K562 (cell line): ENCODE measurements around the gene MYL6B. TPM values are rescaled to one million over a fixed set of nuclear protein-coding genes. Genes with fewer than 3 reads are reported as not detected.

Source experiments
- ARID1B ChIP-seq: fragments of 450-650 bp; IDR thresholded peaks from 2 replicates; pipeline ENCODE4 v1.6.1; 2016; ENCODE audit warnings: antibody characterized with exemption, mild to moderate bottlenecking, inconsistent platforms
- CBFA2T3 ChIP-seq: fragments of 450-650 bp; IDR thresholded peaks from 2 replicates; pipeline ENCODE4 v1.6.1; 2017
- CHD1 ChIP-seq: fragments of 200-600 bp; sonication (generic); IDR thresholded peaks from one replicate; pipeline ENCODE4 v1.6.1; 2012; ENCODE audit warnings: mild to moderate bottlenecking, moderate library complexity, low read length, inconsistent platforms
- CREB1 ChIP-seq, 2 experiments: sonication (generic) in 1 of 2; formaldehyde crosslinking in 1 of 2; IDR thresholded peaks; 2 replicates each; pipeline versions ENCODE4 v1.6.1 to v1.8.0; 2012 to 2022; ENCODE audit warnings: inconsistent platforms in 1 of 2, mild to moderate bottlenecking in 1 of 2, missing genetic modification reagents in 1 of 2, moderate library complexity in 1 of 2
- DPF2 ChIP-seq: fragments of 450-650 bp; IDR thresholded peaks from 2 replicates; pipeline ENCODE4 v1.6.1; 2016
- E2F6 ChIP-seq, 2 experiments: IDR thresholded peaks; 2 replicates each; pipeline ENCODE4 v1.6.1; 2011; ENCODE audit warnings: borderline replicate concordance in 1 of 2, control low read depth in 1 of 2, low read depth in 1 of 2, low read length in 1 of 2, mild to moderate bottlenecking in 1 of 2, mixed read lengths in 1 of 2, moderate library complexity in 1 of 2; ENCODE audit not compliant: insufficient read depth in 1 of 2, insufficient read length in 1 of 2, poor library complexity in 1 of 2, severe bottlenecking in 1 of 2; ENCODE audit errors: extremely low read depth in 1 of 2
- HDAC1 ChIP-seq, 2 experiments: fragments of 450-650 bp; IDR thresholded peaks; 2 replicates each; pipeline ENCODE4 v1.6.1; 2016 to 2017; ENCODE audit warnings: inconsistent platforms in 1 of 2, mild to moderate bottlenecking in 1 of 2, moderate library complexity in 1 of 2
- KHSRP ChIP-seq: fragments of 450-650 bp; IDR thresholded peaks from 2 replicates; pipeline ENCODE4 v1.6.1; 2017
- NRF1 ChIP-seq, 2 experiments: fragments of 450-650 bp; IDR thresholded peaks in 1 of 2; conservative IDR thresholded peaks in 1 of 2; 2 replicates each; pipeline ENCODE4 v1.6.1; 2014; ENCODE audit warnings: mild to moderate bottlenecking in 2 of 2
- PBX2 ChIP-seq, 2 experiments: IDR thresholded peaks in 1 of 2; conservative IDR thresholded peaks in 1 of 2; 2 replicates each; pipeline ENCODE4 v1.6.1; 2016; ENCODE audit warnings: low read depth in 2 of 2, mild to moderate bottlenecking in 1 of 2, missing compliant biosample characterization in 1 of 2, missing genetic modification characterization in 1 of 2, moderate library complexity in 1 of 2
- PRPF4 ChIP-seq: fragments of 200-400 bp; formaldehyde crosslinking; IDR thresholded peaks from one replicate; pipeline ENCODE4 v1.6.1; 2017; ENCODE audit warnings: low read length, low read depth, mild to moderate bottlenecking; ENCODE audit not compliant: insufficient read depth, poor library complexity, severe bottlenecking
- PTRF ChIP-seq: fragments of 450-650 bp; IDR thresholded peaks from 2 replicates; pipeline ENCODE4 v1.6.1; 2016; ENCODE audit warnings: mild to moderate bottlenecking, missing genetic modification characterization, missing compliant biosample characterization
- SRSF1 ChIP-seq: fragments of 200-400 bp; formaldehyde crosslinking; IDR thresholded peaks from 2 replicates; pipeline ENCODE4 v1.6.1; 2017; ENCODE audit warnings: mild to moderate bottlenecking, low read depth, low read length, moderate library complexity
- ZBTB12 ChIP-seq: fragments of 250-450 bp; sonication (Bioruptor Pico); IDR thresholded peaks from 2 replicates; pipeline ENCODE4 v1.4.0; 2020
- ZBTB5 ChIP-seq: fragments of 450-650 bp; IDR thresholded peaks from 2 replicates; pipeline ENCODE4 v1.6.1; 2017; ENCODE audit warnings: antibody characterized with exemption
- ZBTB7A ChIP-seq: IDR thresholded peaks from 2 replicates; pipeline ENCODE4 v1.6.1; 2011; ENCODE audit warnings: low read depth, mild to moderate bottlenecking, low read length, moderate library complexity, borderline replicate concordance; ENCODE audit not compliant: control insufficient read depth
- ZNF140 ChIP-seq: fragments of 250-450 bp; sonication (Bioruptor Pico); IDR thresholded peaks from 2 replicates; pipeline ENCODE4 v1.8.0; 2021; ENCODE audit warnings: moderate library complexity, mild to moderate bottlenecking, inconsistent platforms
- ZNF165 ChIP-seq: fragments of 250-450 bp; sonication (Bioruptor Pico); IDR thresholded peaks from 2 replicates; pipeline ENCODE4 v1.4.0; 2020; ENCODE audit warnings: borderline replicate concordance
- ZNF3 ChIP-seq: fragments of 250-450 bp; sonication (Bioruptor Pico); IDR thresholded peaks from 2 replicates; pipeline ENCODE4 v1.5.0; 2021; ENCODE audit warnings: mild to moderate bottlenecking, moderate library complexity
- ZNF699 ChIP-seq: fragments of 250-450 bp; sonication (Bioruptor Pico); IDR thresholded peaks from 2 replicates; pipeline ENCODE4 v1.8.0; 2021; ENCODE audit warnings: mild to moderate bottlenecking, moderate library complexity; ENCODE audit not compliant: insufficient replicate concordance
- ZNF785 ChIP-seq: fragments of 250-450 bp; sonication (Bioruptor Pico); IDR thresholded peaks from 2 replicates; pipeline ENCODE4 v1.4.0; 2020; ENCODE audit warnings: mild to moderate bottlenecking
- polyA plus RNA-seq, 8 experiments: library from polyadenylated mRNA; depleted of rRNA in 4 of 8; stranded (reverse) in 5 of 8; unstranded in 3 of 8; fragments of >200 nt; fragmentation: Nextera tagmentation in 2 of 8; fragmentation: Illumina TruSeq in 1 of 8; extraction: Ambion mirVana in 2 of 8; extraction: Trizol in 1 of 8; gene quantifications; 2 replicates each; pipeline versions ENCODE4 v1.2.1 to v1.2.3, GENCODE V29; 2011 to 2014; ENCODE audit warnings: inconsistent platforms in 1 of 8, missing spikeins in 1 of 8
- total RNA-seq, 7 experiments: library from RNA; depleted of rRNA in 6 of 7; stranded (reverse); fragments of >200 nt in 6 of 7; fragmentation: Illumina TruSeq in 2 of 7; extraction: Trizol in 2 of 7; gene quantifications; 2 replicates each; pipeline versions ENCODE4 v1.2.1 to v1.2.3, GENCODE V29; 2011 to 2021; ENCODE audit warnings: low replicate concordance in 1 of 7

Gene MYL6B
- total and polyA plus RNA-seq, 9 of the 15 experiments (the other 6 are each of a cell fraction or from before 2014, with no cell fraction given) = 42.8 to 77.3 (median 68.6) TPM

GRCh38 chr12:56155256-56155845 is 3.0 kb downstream of the MYL6B start (continued):
- TF ChIP-seq PBX2 (CRISPR knock-in tag; IDR thresholded peaks at IDR 0.05; ENCODE audit: low read depth) (no peak), PBX2 (tag; conservative IDR thresholded peaks at IDR 0.05; ENCODE audit: low read depth) (no peak), KHSRP (no peak), SRSF1 (no peak), ZBTB7A (peak; percentile 70; the same call in 1 of the 2 replicates), CREB1 (IDR thresholded peaks at IDR 0.05) (no peak), CREB1 (CRISPR knock-in tag; IDR thresholded peaks at IDR 0.05) (no peak), DPF2 (peak; percentile 51; the same call in 1 of the 2 replicates), PRPF4 (no peak), HDAC1 (IDR thresholded peaks at IDR 0.05) (0 out of 4 replicates have a peak, but pooled peaks of 1 of the 2 experiments have one; percentile 20), ZBTB12 (no peak), ZNF165 (CRISPR knock-in tag) (no peak), PTRF (tag) (no peak), NRF1 (conservative IDR thresholded peaks at IDR 0.05 in 1 of 2, IDR thresholded peaks at IDR 0.05 in 1 of 2) (0 out of 4 replicates have a peak, but pooled peaks of 1 of the 2 experiments have one; percentile 19), ZNF140 (CRISPR knock-in tag) (no peak), ARID1B (peak; percentile 54; the same call in 1 of the 2 replicates), ZBTB5 (no peak), CHD1 (no peak), E2F6 (IDR thresholded peaks at IDR 0.05; ENCODE audit: borderline replicate concordance in 1 of 2, extremely low read depth in 1 of 2, insufficient read depth in 1 of 2, insufficient read length in 1 of 2, low read depth in 1 of 2, low read length in 1 of 2, poor library complexity in 1 of 2, severe bottlenecking in 1 of 2) (no peak), CBFA2T3 (peak; percentile 59), ZNF785 (no peak), ZNF3 (CRISPR knock-in tag) (no peak), ZNF699 (CRISPR knock-in tag) (no peak)
